ENCODE data around the gene BOLA2B. TPM values are rescaled to one million over a fixed set of nuclear protein-coding genes. Genes with fewer than 3 reads are reported as not detected.
"Not testable (repeated sequence)": the region's sequence is repeated elsewhere in the genome, so short reads cannot be mapped to it uniquely, and the experiment has no call there.

BOLA2B gene
- 1,000 to 10,000 TPM in 1 of 4 donors, 100 to 1,000 TPM in 2, 10 to 100 TPM in 1; 39.6 to 1,391 (median 605) TPM for total RNA-seq

GRCh38 chr16:30193615-30194014 is at the start of gene BOLA2B, which contains the start of gene SLX1A:
Gene BOLA2B (minus strand): TSS chr16:30193666. CDS start chr16:30193595, 71 bp downstream.
Gene SLX1A (plus strand): TSS chr16:30193875. CDS start chr16:30194085, 210 bp downstream.
- H3K36me3 ChIP-seq; DNase-seq; in situ Hi-C loops (cut with MboI; ENCODE audit: low pct_ligation_motif_present in 1 of 4, low pct_unique_long_range_greater_than_20kb in 1 of 4, low sequenced_read_pairs in 3 of 4); intact Hi-C loops (cut with DNase I; ENCODE audit: low total_unique reads); H3K4me1 ChIP-seq; H3K27me3 ChIP-seq; H3K9me3 ChIP-seq: not testable (repeated sequence)
- peak within 1 kb of the TSS; percentile 69 to 81 (median 74) for H3K27ac ChIP-seq
- no CpG with 5 or more reads among the region's 34 CpGs for WGBS, 2 donors (ENCODE audit: low coverage in 1 of 2)
- peak within 1 kb of the TSS; percentile 37 to 57 (median 46) for H3K4me3 ChIP-seq

- intact Hi-C loops (cut with DNase I; ENCODE audit: low total_unique reads) = not testable (repeated sequence)
These were observed 23.6 kb upstream of the BOLA2B start for GRCh38 chr16:30217082-30217481.

GRCh38 chr16:30211414-30211813 is 17.9 kb upstream of the BOLA2B start:
- H3K36me3 ChIP-seq; DNase-seq; H3K27ac ChIP-seq; H3K4me1 ChIP-seq; in situ Hi-C loops (cut with MboI; ENCODE audit: low pct_ligation_motif_present in 1 of 4, low pct_unique_long_range_greater_than_20kb in 1 of 4, low sequenced_read_pairs in 3 of 4); H3K27me3 ChIP-seq; H3K4me3 ChIP-seq; H3K9me3 ChIP-seq; intact Hi-C loops (cut with DNase I; ENCODE audit: low total_unique reads): not testable (repeated sequence)
- WGBS, 2 donors (ENCODE audit: low coverage in 1 of 2) = no CpG with 5 or more reads among the region's 4 CpGs

More at GRCh38 chr16:30217082-30217481, 23.6 kb upstream of the BOLA2B start:
- H3K27ac ChIP-seq; H3K27me3 ChIP-seq; in situ Hi-C loops (cut with MboI; ENCODE audit: low pct_ligation_motif_present in 1 of 4, low pct_unique_long_range_greater_than_20kb in 1 of 4, low sequenced_read_pairs in 3 of 4); H3K4me3 ChIP-seq; H3K36me3 ChIP-seq; H3K4me1 ChIP-seq; H3K9me3 ChIP-seq: not testable (repeated sequence)
- DNase-seq = peak; percentile 1
- 85% methylated on average over 5 of the region's 5 CpGs; no CpG with 5 or more reads in 1 of the 2 donors for WGBS, 2 donors (ENCODE audit: low coverage in 1 of 2)

- H3K36me3 ChIP-seq; in situ Hi-C loops (cut with MboI; ENCODE audit: low pct_ligation_motif_present in 1 of 4, low pct_unique_long_range_greater_than_20kb in 1 of 4, low sequenced_read_pairs in 3 of 4); H3K27me3 ChIP-seq; H3K27ac ChIP-seq; H3K9me3 ChIP-seq; H3K4me1 ChIP-seq; H3K4me3 ChIP-seq; intact Hi-C loops (cut with DNase I; ENCODE audit: low total_unique reads): not testable (repeated sequence)
- WGBS, 2 donors (ENCODE audit: low coverage in 1 of 2) = 15% methylated on average over 4 of the region's 6 CpGs; no CpG with 5 or more reads in 1 of the 2 donors
- DNase-seq = peak; percentile 70
These were observed 15.6 kb upstream of the BOLA2B start for GRCh38 chr16:30209032-30209431.

GRCh38 chr16:30207063-30207704 is 13.7 kb upstream of the BOLA2B start:
- intact Hi-C loops (cut with DNase I; ENCODE audit: low total_unique reads); H3K4me1 ChIP-seq; H3K27ac ChIP-seq; H3K36me3 ChIP-seq; in situ Hi-C loops (cut with MboI; ENCODE audit: low pct_ligation_motif_present in 1 of 4, low pct_unique_long_range_greater_than_20kb in 1 of 4, low sequenced_read_pairs in 3 of 4); H3K27me3 ChIP-seq; H3K9me3 ChIP-seq; H3K4me3 ChIP-seq: not testable (repeated sequence)
- peak; percentile 28 for DNase-seq
- no CpG with 5 or more reads among the region's 9 CpGs for whole genome bisulfite sequencing, 2 donors (ENCODE audit: low coverage in 1 of 2)

- intact Hi-C loops (cut with DNase I; ENCODE audit: low total_unique reads); H3K4me1 ChIP-seq; H3K9me3 ChIP-seq; H3K27me3 ChIP-seq; H3K27ac ChIP-seq; DNase-seq; in situ Hi-C loops (cut with MboI; ENCODE audit: low pct_ligation_motif_present in 1 of 4, low pct_unique_long_range_greater_than_20kb in 1 of 4, low sequenced_read_pairs in 3 of 4); H3K36me3 ChIP-seq: not testable (repeated sequence)
- no CpG with 5 or more reads among the region's 33 CpGs for WGBS, 2 donors (ENCODE audit: low coverage in 1 of 2)
- peak overlapping the region in 3 of 4 donors; percentile 33 to 51 (median 51) for H3K4me3 ChIP-seq
These were observed 12.8 kb upstream of the BOLA2B start for GRCh38 chr16:30206252-30206651.

- H3K4me1 ChIP-seq; in situ Hi-C loops (cut with MboI; ENCODE audit: low pct_ligation_motif_present in 1 of 4, low pct_unique_long_range_greater_than_20kb in 1 of 4, low sequenced_read_pairs in 3 of 4); intact Hi-C loops (cut with DNase I; ENCODE audit: low total_unique reads); H3K36me3 ChIP-seq; H3K9me3 ChIP-seq; H3K27me3 ChIP-seq: not testable (repeated sequence)
- Histone ChIP-seq H3K27ac (peak overlapping the region in 1 of 4 donors; percentile 18), H3K4me3 (peak overlapping the region in 3 of 4 donors; percentile 33 to 51 (median 51))
- 0% methylated on average over 17 of the region's 52 CpGs; no CpG with 5 or more reads in 1 of the 2 donors for WGBS, 2 donors (ENCODE audit: low coverage in 1 of 2)
- DNase-seq = peak; percentile 19
These were observed 12.2 kb upstream of the BOLA2B start for GRCh38 chr16:30205541-30206236.

- H3K27ac ChIP-seq; intact Hi-C loops (cut with DNase I; ENCODE audit: low total_unique reads); DNase-seq; H3K36me3 ChIP-seq; in situ Hi-C loops (cut with MboI; ENCODE audit: low pct_ligation_motif_present in 1 of 4, low pct_unique_long_range_greater_than_20kb in 1 of 4, low sequenced_read_pairs in 3 of 4); H3K4me3 ChIP-seq; H3K9me3 ChIP-seq; H3K27me3 ChIP-seq; H3K4me1 ChIP-seq: not testable (repeated sequence)
- whole genome bisulfite sequencing, 2 donors (ENCODE audit: low coverage in 1 of 2) = no CpG with 5 or more reads among the region's 15 CpGs
These were observed 6.3 kb upstream of the BOLA2B start for GRCh38 chr16:30199608-30200343.

GRCh38 chr16:30199049-30199448 is 5.6 kb upstream of the BOLA2B start, which contains the start of gene SULT1A3:
Gene SULT1A3 (plus strand): TSS chr16:30199255. CDS start chr16:30200729, 1,474 bp downstream.
- no CpG with 5 or more reads among the region's 3 CpGs for whole genome bisulfite sequencing, 2 donors (ENCODE audit: low coverage in 1 of 2)
- H3K9me3 ChIP-seq; H3K27ac ChIP-seq; in situ Hi-C loops (cut with MboI; ENCODE audit: low pct_ligation_motif_present in 1 of 4, low pct_unique_long_range_greater_than_20kb in 1 of 4, low sequenced_read_pairs in 3 of 4); intact Hi-C loops (cut with DNase I; ENCODE audit: low total_unique reads); H3K27me3 ChIP-seq; H3K4me1 ChIP-seq; H3K36me3 ChIP-seq; DNase-seq; H3K4me3 ChIP-seq: not testable (repeated sequence)

- in situ Hi-C loops (cut with MboI; ENCODE audit: low pct_ligation_motif_present in 1 of 4, low pct_unique_long_range_greater_than_20kb in 1 of 4, low sequenced_read_pairs in 3 of 4); H3K36me3 ChIP-seq; H3K4me1 ChIP-seq; H3K27ac ChIP-seq; H3K4me3 ChIP-seq; H3K9me3 ChIP-seq; H3K27me3 ChIP-seq; intact Hi-C loops (cut with DNase I; ENCODE audit: low total_unique reads); DNase-seq: not testable (repeated sequence)
- no CpG with 5 or more reads among the region's 2 CpGs for WGBS, 2 donors (ENCODE audit: low coverage in 1 of 2)
These were observed 3.5 kb upstream of the BOLA2B start for GRCh38 chr16:30197001-30197400.
